ENCODE measurements around the gene CUX1. TPM values are rescaled to one million over a fixed set of nuclear protein-coding genes. Genes with fewer than 3 reads are reported as not detected.
A peak's percentile ranks its signal among the peaks of the same experiment; 100 is the strongest.

Gene CUX1
- total RNA-seq, 1 experiment from 2014 or later = 54.8 TPM

- no peaks in the 10 kb centered on the region for H3K9me3 Mint-ChIP-seq (ENCODE audit: low read depth, unreplicated experiment)
- H3K27me3 Mint-ChIP-seq (ENCODE audit: unreplicated experiment) = no peaks in the 10 kb centered on the region
- no peak overlapping the region for H3K27ac Mint-ChIP-seq (ENCODE audit: unreplicated experiment)
- TF ChIP-seq CTCF (IDR thresholded peaks at IDR 0.05; ENCODE audit: unreplicated experiment) = peak; percentile 67
- no peaks in the 10 kb centered on the region for H3K4me1 Mint-ChIP-seq (ENCODE audit: low read depth, unreplicated experiment)
- BruUV-seq (replicated peaks) = no TSS peak
- no peak overlapping the region for H3K4me3 Mint-ChIP-seq (ENCODE audit: low read depth, unreplicated experiment)
- H3K36me3 Mint-ChIP-seq (ENCODE audit: insufficient read depth, unreplicated experiment) = peaks cover 10% of the 10 kb centered on the region
- CTCF ChIA-PET = no interaction called here
- intact Hi-C loops (cut with micrococcal nuclease; ENCODE audit: unreplicated experiment) = loop anchor here (2.0 kb wide), 1 partner anchor 111 kb away; no protein-coding TSS in a partner anchor
- DNase-seq = peak; percentile 56
Observed at GRCh38 chr7:102279537-102280400, 462.3 kb downstream of the CUX1 start.

- BruUV-seq (replicated peaks) = no TSS peak
- no peak for DNase-seq
- Mint-ChIP-seq H3K4me1 (ENCODE audit: low read depth, unreplicated experiment) (no peaks in the 10 kb centered on the region), H3K9me3 (ENCODE audit: low read depth, unreplicated experiment) (no peaks in the 10 kb centered on the region), H3K27ac (ENCODE audit: unreplicated experiment) (no peak overlapping the region), H3K27me3 (ENCODE audit: unreplicated experiment) (no peaks in the 10 kb centered on the region), H3K4me3 (ENCODE audit: low read depth, unreplicated experiment) (no peak overlapping the region), H3K36me3 (ENCODE audit: insufficient read depth, unreplicated experiment) (peaks cover 17% of the 10 kb centered on the region)
- CTCF ChIA-PET = no interaction called here
- no peak for TF ChIP-seq CTCF (IDR thresholded peaks at IDR 0.05; ENCODE audit: unreplicated experiment)
- intact Hi-C loops (cut with micrococcal nuclease; ENCODE audit: unreplicated experiment) = no loop called here
Observed at GRCh38 chr7:102280521-102280920, 463.1 kb downstream of the CUX1 start.

GRCh38 chr7:102281785-102282184, 464.4 kb downstream of the CUX1 start:
- Mint-ChIP-seq H3K9me3 (ENCODE audit: low read depth, unreplicated experiment) (no peaks in the 10 kb centered on the region), H3K27ac (ENCODE audit: unreplicated experiment) (no peak overlapping the region), H3K36me3 (ENCODE audit: insufficient read depth, unreplicated experiment) (peaks cover 23% of the 10 kb centered on the region), H3K4me1 (ENCODE audit: low read depth, unreplicated experiment) (no peaks in the 10 kb centered on the region), H3K27me3 (ENCODE audit: unreplicated experiment) (no peaks in the 10 kb centered on the region), H3K4me3 (ENCODE audit: low read depth, unreplicated experiment) (no peak overlapping the region)
- CTCF ChIA-PET = interaction anchor here (0.6 kb wide), 1 partner anchor 974 kb away, joined by 3 read pairs; no protein-coding TSS in a partner anchor
- intact Hi-C loops (cut with micrococcal nuclease; ENCODE audit: unreplicated experiment) = no loop called here
- no peak for TF ChIP-seq CTCF (IDR thresholded peaks at IDR 0.05; ENCODE audit: unreplicated experiment)
- BruUV-seq (replicated peaks) = no TSS peak
- no peak for DNase-seq

DNA sequence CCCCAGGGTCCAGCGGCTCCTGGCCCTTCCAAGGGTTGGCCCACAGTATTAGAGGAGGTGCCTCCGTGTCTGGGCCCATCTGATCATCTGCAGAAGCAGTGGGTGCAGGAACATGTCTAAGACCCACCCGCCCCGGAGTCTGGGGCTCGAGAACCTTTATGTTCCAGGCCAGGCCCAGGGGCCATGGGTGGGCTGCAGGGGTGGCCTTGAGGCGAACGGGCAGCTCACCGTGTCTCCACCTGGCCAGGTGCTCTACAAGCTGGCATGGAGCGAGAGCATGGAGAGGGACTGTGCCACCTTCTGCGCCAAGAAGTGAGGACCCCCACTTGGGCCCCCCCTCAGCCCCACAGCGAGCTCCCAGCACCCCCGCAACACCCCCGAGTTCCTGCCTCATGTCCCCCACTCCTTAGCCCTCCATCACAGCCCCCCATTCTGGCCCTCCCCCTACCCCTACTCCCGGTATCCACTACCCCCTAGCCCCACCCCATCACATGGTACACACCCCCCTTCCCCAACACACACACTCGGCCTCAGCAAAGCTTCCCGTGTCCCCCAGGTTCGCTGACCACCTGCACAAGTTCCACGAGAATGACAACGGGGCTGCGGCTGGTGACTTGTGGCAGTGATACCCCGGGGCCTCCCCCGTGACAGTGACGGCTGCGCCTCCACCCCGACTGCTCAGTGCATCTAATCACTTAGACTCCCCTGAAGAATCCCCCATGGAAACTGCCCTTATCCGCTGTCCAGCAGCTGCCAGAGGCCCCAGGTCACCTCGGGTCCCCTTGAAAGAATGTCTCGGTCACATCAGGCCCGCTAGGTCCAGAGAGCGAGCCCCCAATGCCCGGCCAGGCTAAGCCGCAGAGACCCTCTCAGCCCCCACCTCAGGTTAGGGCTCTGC, 465.3 kb downstream of the CUX1 start:
- no peaks in the 10 kb centered on the region for H3K9me3 Mint-ChIP-seq (ENCODE audit: low read depth, unreplicated experiment)
- H3K4me3 Mint-ChIP-seq (ENCODE audit: low read depth, unreplicated experiment) = no peak overlapping the region
- DNase-seq = no peak
- no peak overlapping the region for H3K27ac Mint-ChIP-seq (ENCODE audit: unreplicated experiment)
- BruUV-seq (replicated peaks) = no TSS peak
- intact Hi-C loops (cut with micrococcal nuclease; ENCODE audit: unreplicated experiment) = no loop called here
- no peaks in the 10 kb centered on the region for H3K27me3 Mint-ChIP-seq (ENCODE audit: unreplicated experiment)
- no peaks in the 10 kb centered on the region for H3K4me1 Mint-ChIP-seq (ENCODE audit: low read depth, unreplicated experiment)
- H3K36me3 Mint-ChIP-seq (ENCODE audit: insufficient read depth, unreplicated experiment) = peaks cover 28% of the 10 kb centered on the region
- no peak for TF ChIP-seq CTCF (IDR thresholded peaks at IDR 0.05; ENCODE audit: unreplicated experiment)
- CTCF ChIA-PET = no interaction called here
